GM19238 (cell line): ENCODE measurements around the gene SSX2.
"Not testable (repeated sequence)": the region's sequence is repeated elsewhere in the genome, so short reads cannot be mapped to it uniquely, and the experiment has no call there.

Experiments
- DNase-seq: peaks from one replicate; pipeline ENCODE4 v3.0.0; 2011; ENCODE audit warnings: low spot score; ENCODE audit not compliant: insufficient read length

SSX2 gene

GRCh38 chrX:52707078-52707477, at the start of gene SSX2:
Gene SSX2 (minus strand): TSS chrX:52707178. CDS start chrX:52705749, 1,429 bp downstream.
- DNase-seq: not testable (repeated sequence)

- not testable (repeated sequence) for DNase-seq
These were observed 44.0 kb upstream of the SSX2 start, which contains the start of gene SSX2B for GRCh38 chrX:52750952-52751351. Gene SSX2B (plus strand): TSS chrX:52751252. CDS start chrX:52752681, 1,429 bp downstream.

- DNase-seq: not testable (repeated sequence)
These were observed 14.9 kb downstream of the SSX2 start for GRCh38 chrX:52692034-52692433.

GRCh38 chrX:52662218-52662617, 44.8 kb downstream of the SSX2 start:
- DNase-seq: not testable (repeated sequence)

- DNase-seq: not testable (repeated sequence)
These were observed 51.5 kb downstream of the SSX2 start for GRCh38 chrX:52655475-52655874.

- not testable (repeated sequence) for DNase-seq
These were observed 52.2 kb downstream of the SSX2 start, which contains the start of gene SSX7 for GRCh38 chrX:52654800-52655199. Gene SSX7 (minus strand): TSS chrX:52654900. CDS start chrX:52653472, 1,428 bp downstream.

GRCh38 chrX:52650676-52651075, 56.3 kb downstream of the SSX2 start:
- DNase-seq: not testable (repeated sequence)

- DNase-seq: not testable (repeated sequence)
These were observed 58.0 kb downstream of the SSX2 start for GRCh38 chrX:52648956-52649355.
